ENCODE measurements around the gene CLCN2. TPM values are rescaled to one million over a fixed set of nuclear protein-coding genes. Genes with fewer than 3 reads are reported as not detected.

Gene CLCN2
- total RNA-seq, 1 experiment from 2014 or later = 22.9 TPM

DNA sequence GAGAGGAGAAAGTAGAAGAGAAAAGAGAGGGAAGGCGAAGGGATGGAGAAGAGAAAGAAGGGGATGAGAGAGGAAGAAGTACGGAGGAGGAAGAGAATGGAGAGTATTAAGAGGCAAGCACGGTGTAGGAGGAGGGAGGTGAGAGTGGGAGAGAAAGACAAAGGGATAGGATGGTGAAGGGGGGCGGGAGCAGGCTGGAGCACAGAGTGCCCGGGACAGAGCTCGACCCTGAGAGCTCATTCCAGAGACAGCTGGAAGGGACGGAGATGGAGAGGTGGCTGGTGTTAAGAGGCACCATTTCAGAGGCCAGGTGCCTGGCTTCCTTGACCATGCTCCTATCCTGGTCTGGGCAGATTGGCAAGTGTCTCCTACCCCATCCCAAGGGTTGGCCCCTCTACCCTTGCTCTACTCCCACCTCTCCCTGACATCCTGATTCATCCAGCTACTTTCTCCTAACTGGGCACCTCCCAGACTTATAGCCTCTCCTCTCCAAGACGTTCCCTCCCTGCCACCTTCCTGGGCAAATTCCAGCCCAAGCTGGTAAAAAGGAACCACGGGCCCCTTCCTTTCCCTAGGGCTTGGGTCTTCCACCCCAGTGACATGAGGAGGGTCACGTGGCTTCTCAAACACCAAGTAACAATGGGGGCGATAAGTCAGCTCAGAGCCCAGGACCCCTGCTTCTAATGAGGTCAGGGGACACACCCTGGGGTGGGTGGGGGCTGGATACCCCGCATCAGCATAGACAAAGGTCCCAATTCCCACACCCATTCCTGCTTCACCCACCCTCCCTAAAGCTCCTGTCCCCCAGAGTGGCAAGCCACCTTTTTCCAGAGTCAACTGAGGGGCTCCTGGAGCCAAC, 1.1 kb downstream of the CLCN2 start:
- CTCF ChIA-PET = interaction anchor here (0.6 to 1.5 kb wide), 6 partner anchors 9 to 932 kb away, joined by 3 to 6 read pairs (median 4); no protein-coding TSS in a partner anchor
- BruUV-seq (replicated peaks) = no TSS peak
- peaks cover 33% of the 10 kb centered on the region for H3K4me1 Mint-ChIP-seq (ENCODE audit: low read depth, unreplicated experiment)
- TF ChIP-seq, protein P1, sequence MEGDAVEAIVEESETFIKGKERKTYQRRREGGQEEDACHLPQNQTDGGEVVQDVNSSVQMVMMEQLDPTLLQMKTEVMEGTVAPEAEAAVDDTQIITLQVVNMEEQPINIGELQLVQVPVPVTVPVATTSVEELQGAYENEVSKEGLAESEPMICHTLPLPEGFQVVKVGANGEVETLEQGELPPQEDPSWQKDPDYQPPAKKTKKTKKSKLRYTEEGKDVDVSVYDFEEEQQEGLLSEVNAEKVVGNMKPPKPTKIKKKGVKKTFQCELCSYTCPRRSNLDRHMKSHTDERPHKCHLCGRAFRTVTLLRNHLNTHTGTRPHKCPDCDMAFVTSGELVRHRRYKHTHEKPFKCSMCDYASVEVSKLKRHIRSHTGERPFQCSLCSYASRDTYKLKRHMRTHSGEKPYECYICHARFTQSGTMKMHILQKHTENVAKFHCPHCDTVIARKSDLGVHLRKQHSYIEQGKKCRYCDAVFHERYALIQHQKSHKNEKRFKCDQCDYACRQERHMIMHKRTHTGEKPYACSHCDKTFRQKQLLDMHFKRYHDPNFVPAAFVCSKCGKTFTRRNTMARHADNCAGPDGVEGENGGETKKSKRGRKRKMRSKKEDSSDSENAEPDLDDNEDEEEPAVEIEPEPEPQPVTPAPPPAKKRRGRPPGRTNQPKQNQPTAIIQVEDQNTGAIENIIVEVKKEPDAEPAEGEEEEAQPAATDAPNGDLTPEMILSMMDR (IDR thresholded peaks at IDR 0.05; ENCODE audit: unreplicated experiment) = no peak
- peak overlapping the region; percentile 2 for H3K27ac Mint-ChIP-seq (ENCODE audit: unreplicated experiment)
- no peaks in the 10 kb centered on the region for H3K9me3 Mint-ChIP-seq (ENCODE audit: low read depth, unreplicated experiment)
- intact Hi-C loops (cut with micrococcal nuclease; ENCODE audit: unreplicated experiment) = no loop called here
- H3K27me3 Mint-ChIP-seq (ENCODE audit: unreplicated experiment) = no peaks in the 10 kb centered on the region
- H3K36me3 Mint-ChIP-seq (ENCODE audit: insufficient read depth, unreplicated experiment) = peaks cover 56% of the 10 kb centered on the region
- DNase-seq = no peak
- H3K4me3 Mint-ChIP-seq (ENCODE audit: low read depth, unreplicated experiment) = peak overlapping the region; percentile 88

DNA sequence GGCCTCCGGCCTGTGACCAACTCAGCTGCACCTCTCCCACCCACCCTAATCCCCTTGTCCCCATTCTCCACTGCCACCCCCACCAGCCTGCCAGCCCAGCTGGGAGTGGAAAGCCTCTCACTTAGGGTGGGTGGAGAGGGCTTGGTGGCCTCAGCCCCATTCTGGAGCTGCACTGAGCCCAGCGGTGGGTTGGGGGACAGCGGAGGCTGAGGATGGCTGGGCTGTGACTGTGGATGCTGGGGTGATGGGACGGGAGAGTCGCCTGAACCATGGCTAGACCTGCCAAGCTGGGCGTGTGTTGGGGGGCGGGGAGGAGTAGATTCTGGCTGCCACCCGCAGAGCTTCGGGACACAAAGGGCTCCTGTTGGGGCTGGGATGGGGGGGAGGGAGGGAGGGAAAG, 1.8 kb downstream of the CLCN2 start:
- no peak for DNase-seq
- intact Hi-C loops (cut with micrococcal nuclease; ENCODE audit: unreplicated experiment) = no loop called here
- TF ChIP-seq, protein P1 (IDR thresholded peaks at IDR 0.05; ENCODE audit: unreplicated experiment) = no peak
- Mint-ChIP-seq H3K36me3 (ENCODE audit: insufficient read depth, unreplicated experiment) (peaks cover 51% of the 10 kb centered on the region), H3K4me3 (ENCODE audit: low read depth, unreplicated experiment) (peak overlapping the region; percentile 88), H3K27me3 (ENCODE audit: unreplicated experiment) (no peaks in the 10 kb centered on the region), H3K27ac (ENCODE audit: unreplicated experiment) (peak overlapping the region; percentile 2), H3K9me3 (ENCODE audit: low read depth, unreplicated experiment) (no peaks in the 10 kb centered on the region), H3K4me1 (ENCODE audit: low read depth, unreplicated experiment) (peaks cover 26% of the 10 kb centered on the region)
- no TSS peak for BruUV-seq (replicated peaks)
- CTCF ChIA-PET = interaction anchor here (0.6 to 1.1 kb wide), 3 partner anchors 9 to 199 kb away, joined by 3 to 6 read pairs (median 4); no protein-coding TSS in a partner anchor

DNA sequence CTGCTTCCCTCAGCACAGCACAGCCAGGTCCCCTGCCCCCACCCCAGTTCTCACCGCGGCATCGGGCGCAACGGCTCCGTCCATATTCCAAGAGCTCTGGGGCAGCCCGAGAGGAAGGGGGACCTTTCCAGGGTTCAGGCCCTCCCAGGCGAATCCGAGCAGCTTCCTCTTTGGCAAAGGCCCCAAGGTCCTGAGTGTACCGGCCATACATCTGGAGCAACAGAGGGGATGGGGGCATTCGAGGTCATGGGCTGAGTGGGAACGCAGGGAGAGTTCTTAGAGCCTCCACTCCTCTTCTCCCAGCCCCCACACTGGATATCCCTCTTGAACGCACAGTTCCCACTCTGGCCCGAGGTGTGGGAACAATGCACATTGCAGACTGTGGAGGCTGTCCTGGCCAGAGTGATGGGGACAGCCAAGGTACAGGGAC, 2.5 kb downstream of the CLCN2 start:
- Mint-ChIP-seq H3K4me3 (ENCODE audit: low read depth, unreplicated experiment) (no peak overlapping the region), H3K27me3 (ENCODE audit: unreplicated experiment) (no peaks in the 10 kb centered on the region), H3K27ac (ENCODE audit: unreplicated experiment) (no peak overlapping the region), H3K9me3 (ENCODE audit: low read depth, unreplicated experiment) (no peaks in the 10 kb centered on the region), H3K36me3 (ENCODE audit: insufficient read depth, unreplicated experiment) (peaks cover 47% of the 10 kb centered on the region), H3K4me1 (ENCODE audit: low read depth, unreplicated experiment) (peaks cover 21% of the 10 kb centered on the region)
- TF ChIP-seq, protein P1 (IDR thresholded peaks at IDR 0.05; ENCODE audit: unreplicated experiment) = no peak
- no TSS peak for BruUV-seq (replicated peaks)
- intact Hi-C loops (cut with micrococcal nuclease; ENCODE audit: unreplicated experiment) = no loop called here
- DNase-seq = no peak
- CTCF ChIA-PET = no interaction called here

DNA sequence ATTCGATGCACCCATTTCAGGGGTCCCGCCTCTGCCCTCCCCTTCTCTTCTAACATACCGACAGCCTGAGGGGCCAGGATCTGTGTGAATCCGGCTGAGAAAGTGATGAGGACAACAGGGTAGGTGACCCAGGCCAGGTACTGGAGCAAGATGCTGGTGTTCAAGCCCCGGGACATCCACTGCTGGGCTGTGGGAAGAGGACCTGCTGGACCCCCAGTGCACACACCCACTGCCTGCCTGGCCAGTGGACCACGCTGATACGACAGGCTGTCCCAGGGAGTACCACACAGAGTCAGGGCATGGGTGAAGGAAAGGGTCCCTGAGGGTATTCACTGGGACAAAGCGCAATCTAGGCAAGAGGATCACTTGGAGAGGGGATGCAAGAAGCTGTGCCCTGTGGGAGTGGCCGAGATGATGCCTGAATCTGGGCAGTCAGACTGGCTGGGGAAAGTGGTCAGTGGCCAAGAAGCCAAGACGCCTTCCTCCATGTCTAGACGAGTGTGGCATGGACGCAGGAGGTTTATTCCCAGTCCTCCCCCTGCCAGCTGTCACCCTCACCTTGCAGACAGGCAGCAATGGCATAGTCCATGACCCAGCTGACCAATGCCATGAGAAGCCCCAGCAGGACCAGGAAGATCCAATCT, 3.2 kb downstream of the CLCN2 start:
- H3K27ac Mint-ChIP-seq (ENCODE audit: unreplicated experiment) = no peak overlapping the region
- H3K27me3 Mint-ChIP-seq (ENCODE audit: unreplicated experiment) = no peaks in the 10 kb centered on the region
- H3K36me3 Mint-ChIP-seq (ENCODE audit: insufficient read depth, unreplicated experiment) = peaks cover 40% of the 10 kb centered on the region
- H3K9me3 Mint-ChIP-seq (ENCODE audit: low read depth, unreplicated experiment) = no peaks in the 10 kb centered on the region
- no peak for DNase-seq
- no peak overlapping the region for H3K4me3 Mint-ChIP-seq (ENCODE audit: low read depth, unreplicated experiment)
- peaks cover 21% of the 10 kb centered on the region for H3K4me1 Mint-ChIP-seq (ENCODE audit: low read depth, unreplicated experiment)
- intact Hi-C loops (cut with micrococcal nuclease; ENCODE audit: unreplicated experiment) = no loop called here
- TF ChIP-seq, protein P1 (IDR thresholded peaks at IDR 0.05; ENCODE audit: unreplicated experiment) = no peak
- CTCF ChIA-PET = no interaction called here
- no TSS peak for BruUV-seq (replicated peaks)

Measured in Calu3 (cell line).